C4-2B (cell line): Measurements from ENCODE around the gene HTR7.

ENCODE experiments used
- CTCF ChIP-seq: fragments of 450-650 bp; conservative IDR thresholded peaks from 2 replicates; pipeline ENCODE4 v1.5.1; 2017; ENCODE audit warnings: mild to moderate bottlenecking
- ZFX ChIP-seq: fragments of 450-650 bp; IDR thresholded peaks from 2 replicates; pipeline ENCODE4 v1.6.1; 2017

GRCh38 chr10:90849956-90850749 is 7.7 kb downstream of the HTR7 start:
- TF ChIP-seq CTCF (no peak), ZFX (no peak)
